HG03139 (cell line): ENCODE data around the gene FOSB.

ENCODE experiments used
- ATAC-seq: cut with Tn5 transposase; IDR thresholded peaks from one replicate; pipeline ENCODE4 v1.9.1; 2021; ENCODE audit not compliant: unreplicated experiment

The FOSB gene

GRCh38 chr19:45522010-45522941 is 54.5 kb downstream of the FOSB start:
- no peak for ATAC-seq

- ATAC-seq: peak; percentile 81
Observed at GRCh38 chr19:45523642-45524256, 56.0 kb downstream of the FOSB start.

GRCh38 chr19:45524575-45525129 is 56.9 kb downstream of the FOSB start:
- ATAC-seq: no peak
